Cortex of kidney (tissue), 1 donor: Measurements from ENCODE around the gene FAM78A.

ENCODE experiments used
- DNase-seq: peaks from one replicate; lab custom pipeline; 2025; lab: John Stamatoyannopoulos, UW

Gene FAM78A

DNA sequence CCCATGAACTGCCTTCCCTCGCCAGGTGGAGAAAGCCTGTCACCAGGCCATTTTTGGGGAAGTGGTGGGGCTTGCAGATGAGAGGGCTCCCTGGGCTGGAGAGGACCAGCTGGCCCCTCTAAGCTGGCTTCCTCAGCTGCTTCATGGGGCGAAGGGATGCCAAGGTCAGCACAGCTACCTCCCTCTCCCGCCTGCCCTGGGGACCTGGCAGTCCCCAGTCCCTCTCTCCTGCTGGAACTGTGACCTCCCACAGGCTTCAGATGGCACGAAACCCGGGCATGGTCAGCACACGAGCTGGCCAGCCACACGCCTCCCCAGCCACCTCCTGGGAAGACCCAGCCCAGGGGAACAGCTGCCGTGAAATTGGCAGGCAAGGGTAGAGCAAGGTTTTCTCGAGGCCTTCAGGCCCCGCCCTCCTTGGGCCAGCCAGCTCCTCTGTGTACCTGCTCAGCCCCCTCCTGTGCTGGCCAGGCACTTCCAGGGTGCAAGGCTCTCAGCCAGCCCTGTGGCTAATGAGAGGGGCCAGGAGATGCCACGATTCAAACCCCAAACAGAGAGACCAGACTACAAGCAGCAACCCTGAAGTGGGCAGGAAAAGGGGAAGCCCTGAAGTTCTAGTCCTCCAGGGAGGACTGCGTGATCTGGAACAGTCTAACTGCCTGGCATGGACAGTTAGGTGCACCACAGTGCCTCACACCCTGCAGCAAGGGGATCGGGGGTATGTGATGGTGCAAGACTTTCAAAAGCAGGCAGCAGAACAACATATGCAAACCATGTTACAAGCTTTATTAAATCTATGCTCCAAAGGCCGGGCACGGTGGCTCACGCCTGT is 26.1 kb upstream of the FAM78A start:
- no peak for DNase-seq

DNA sequence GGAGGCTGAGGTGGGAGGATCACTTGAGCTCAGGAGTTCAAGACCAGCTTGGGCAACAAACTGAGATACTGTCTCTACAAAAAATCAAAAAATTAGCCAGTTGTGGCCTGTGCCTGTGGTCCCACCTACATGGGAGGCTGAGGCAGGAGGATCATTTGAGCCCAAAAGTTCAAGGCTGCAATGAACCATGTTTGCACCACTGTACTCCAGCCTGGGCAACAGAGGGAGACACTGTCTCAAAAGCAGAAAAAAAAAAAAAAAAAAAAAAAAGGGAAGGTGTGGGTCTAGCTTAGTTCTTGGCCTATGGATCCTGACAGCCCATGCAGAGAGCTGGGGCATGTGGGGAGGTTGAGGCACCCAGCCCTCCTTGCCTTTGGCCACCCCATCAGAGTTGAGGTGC is 24.1 kb upstream of the FAM78A start:
- no peak for DNase-seq

DNA sequence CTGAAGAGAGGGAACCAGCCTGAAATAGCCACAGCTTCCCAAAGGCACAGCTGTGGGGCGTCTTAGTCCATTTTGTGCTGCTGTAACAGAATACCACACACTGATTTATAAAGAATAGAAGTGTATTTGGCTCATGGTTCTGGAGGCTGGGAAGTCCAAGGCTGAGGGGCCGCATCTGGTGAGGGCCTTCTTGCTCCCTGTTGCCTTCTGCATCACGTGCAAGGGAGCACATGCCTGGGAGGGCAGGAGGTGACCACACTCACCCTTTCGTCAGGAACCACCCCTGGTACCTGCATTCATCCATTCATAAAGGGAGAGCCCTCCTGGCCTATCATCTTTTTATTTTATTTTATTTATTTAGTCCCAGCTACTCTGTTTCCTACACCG is 23.6 kb upstream of the FAM78A start:
- no peak for DNase-seq

DNA sequence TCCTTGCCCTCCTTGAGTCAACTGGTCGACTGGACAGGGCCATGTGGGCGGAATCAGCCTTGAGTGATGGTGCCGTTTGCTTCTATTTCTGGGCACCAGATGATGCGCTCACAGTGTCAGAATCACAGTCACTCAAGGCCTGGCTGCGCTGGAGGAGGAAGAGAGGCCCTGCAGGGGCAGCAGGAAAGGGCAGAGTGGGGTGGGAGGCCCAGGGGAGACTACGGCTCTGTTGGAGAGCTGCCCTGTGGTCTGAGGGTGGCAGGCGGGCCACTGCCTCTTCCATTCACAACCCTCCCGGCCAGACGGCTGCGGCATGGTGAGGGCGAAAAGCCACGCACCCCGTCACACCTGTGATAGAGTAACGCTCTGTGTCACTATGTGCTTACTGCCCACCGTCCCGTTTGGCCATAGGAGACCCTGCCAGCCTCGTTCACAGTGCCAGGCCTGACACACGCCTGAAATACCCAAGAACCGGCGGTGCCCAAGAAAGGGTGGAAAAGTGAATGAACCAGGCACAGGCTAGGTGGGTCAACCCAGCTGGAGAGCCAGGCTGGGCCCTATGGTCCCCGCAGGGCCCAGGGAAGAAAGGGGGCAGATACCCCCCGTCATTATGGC is 23.1 kb upstream of the FAM78A start:
- DNase-seq = no peak

DNA sequence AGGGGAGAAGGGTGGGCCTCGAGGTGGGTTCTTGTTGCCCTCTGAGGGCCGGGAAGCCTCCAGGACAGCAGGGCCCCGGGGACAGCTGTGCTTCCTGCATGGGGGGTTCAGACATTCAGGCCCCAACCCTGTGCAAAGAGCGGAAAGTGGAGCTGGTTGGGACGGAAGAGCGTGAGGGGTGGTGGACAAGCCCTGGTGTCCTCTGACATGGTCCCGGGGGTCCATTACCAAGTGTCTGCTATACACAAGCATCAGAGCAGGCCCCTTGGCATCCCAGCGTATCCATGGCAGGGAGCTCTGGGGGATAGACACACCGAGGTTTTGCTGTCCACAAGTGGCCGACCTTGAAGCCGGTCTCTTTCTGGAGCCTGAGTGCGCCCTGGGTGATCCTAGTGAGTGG is 22.5 kb upstream of the FAM78A start:
- DNase-seq = no peak

DNA sequence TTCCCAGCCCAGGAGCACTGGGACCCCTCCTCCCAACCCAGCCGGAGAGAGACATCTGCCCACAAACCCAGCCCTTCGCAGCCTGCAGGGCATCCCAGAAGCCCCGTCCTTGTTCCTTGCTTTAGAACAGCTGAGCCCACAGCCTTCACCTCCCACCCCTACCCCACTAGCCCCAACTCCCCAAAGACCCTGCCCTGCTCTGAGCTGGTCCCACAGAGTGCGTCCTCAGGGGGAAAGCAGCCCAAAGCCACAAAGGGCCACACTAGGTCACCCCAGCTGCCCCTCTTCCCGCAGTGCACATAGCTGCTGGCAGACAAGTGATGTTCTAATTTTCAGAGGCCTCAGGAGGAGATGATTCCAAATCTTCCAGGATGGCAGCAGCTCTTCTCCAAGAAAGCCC is 22.0 kb upstream of the FAM78A start:
- DNase-seq = no peak

DNA sequence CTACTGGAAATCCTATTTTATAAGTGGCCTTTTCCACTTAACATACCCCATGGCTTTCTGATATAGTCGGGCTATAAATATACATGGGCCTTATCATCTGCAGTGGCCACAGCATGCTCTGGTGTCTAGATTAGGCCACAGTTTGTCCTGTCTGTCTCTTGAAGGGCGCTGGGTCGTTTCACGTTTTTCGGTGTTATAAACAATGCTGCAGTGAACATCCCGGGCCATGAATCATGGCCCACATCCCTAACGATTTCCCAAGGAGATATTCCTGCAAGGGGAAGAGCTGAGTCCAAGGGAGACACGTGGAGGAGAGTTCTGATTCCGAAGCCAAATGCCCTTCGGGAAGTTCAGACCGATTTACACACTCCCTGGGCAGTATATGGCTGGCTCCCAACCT is 21.6 kb upstream of the FAM78A start:
- DNase-seq = no peak

DNA sequence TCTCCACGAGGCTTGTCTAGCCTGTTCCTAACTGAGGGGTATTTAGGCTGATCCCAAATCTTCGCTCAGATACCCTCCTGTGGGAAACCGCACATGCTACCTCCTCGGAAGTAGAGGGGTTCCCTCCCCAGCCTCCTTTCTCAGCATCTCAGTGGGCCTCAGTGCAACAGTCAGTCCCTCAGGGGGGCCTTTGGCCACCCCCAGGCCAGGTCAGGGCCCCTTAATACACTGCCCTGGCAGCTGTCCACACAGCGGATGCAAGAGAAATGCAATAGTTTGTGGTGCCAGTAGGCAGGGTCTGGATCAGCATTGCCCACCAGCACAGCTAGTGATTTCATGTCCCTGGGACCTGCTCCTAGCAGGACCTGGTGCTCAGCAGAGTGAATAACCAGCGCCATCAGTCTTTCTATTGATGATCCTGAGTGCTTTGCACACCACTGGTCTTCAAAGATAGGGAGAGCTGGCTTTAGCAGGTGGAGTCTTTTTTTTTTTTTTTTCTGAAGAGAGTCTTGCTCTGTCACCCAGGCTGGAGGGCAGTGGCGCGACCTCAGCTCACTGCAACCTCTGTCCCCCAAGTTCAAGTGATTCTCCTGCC is 20.7 kb upstream of the FAM78A start:
- no peak for DNase-seq

DNA sequence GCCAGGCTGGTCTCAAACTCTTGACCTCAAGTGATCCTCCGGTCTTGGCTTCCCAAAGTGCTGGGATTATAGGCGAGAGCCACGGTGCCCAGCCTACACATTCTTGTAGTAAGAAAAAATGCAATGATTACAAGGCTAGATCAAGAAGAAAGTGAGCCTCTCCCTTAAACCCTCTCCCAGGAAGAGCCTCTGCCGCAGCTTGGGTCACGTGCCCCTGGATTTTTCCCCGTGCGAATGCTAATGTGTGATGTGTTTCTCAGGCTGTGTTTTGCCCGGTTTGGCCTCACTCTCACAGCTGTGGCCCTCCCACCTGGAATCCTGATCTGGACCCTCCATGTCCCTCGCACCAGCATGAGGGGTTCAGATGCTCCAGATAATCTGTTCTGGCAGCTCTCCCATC is 20.1 kb upstream of the FAM78A start:
- DNase-seq = no peak

DNA sequence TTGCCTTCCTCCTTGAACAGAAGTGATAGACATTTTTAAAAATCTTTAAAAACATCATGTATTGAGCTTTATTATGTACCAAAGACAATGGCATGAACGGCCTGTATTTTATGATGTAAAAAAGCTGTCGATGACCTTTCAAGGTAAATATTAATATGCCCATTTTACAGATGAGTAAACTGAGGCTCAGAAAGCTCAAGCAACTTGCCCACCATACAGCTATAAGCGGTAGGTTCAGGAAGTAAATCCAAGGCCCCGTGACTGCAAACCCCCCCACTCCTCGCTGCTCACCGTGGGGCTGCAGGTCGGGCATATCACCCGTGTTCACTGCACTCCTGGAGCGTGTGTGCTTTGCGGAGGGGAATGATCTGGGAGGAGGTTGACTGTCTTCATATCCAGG is 16.6 kb upstream of the FAM78A start:
- DNase-seq = no peak

DNA sequence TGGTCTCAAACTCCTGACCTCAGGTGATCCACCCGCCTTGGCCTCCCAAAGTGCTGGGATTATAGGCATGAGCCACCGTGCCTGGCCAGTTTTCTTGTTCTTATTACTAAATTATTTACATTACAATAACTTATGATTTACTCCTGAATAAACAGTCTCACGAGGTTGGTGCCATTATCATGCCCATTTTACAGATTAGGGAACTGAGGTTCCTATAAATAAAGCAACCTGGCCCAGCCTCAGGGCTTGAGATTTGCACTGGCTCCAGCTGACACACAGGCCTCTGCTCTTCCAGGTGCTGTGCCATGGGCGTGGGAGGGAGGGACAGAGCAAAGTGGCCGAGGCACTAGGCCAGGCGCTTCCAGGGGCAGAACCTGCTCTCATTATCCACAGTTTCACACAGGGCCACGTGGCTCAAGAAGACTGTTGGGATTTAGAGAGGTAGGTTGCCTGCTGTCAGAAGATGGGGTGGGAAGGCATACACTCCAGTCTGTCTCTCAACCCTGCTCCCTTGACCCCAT is 15.5 kb upstream of the FAM78A start:
- no peak for DNase-seq

DNA sequence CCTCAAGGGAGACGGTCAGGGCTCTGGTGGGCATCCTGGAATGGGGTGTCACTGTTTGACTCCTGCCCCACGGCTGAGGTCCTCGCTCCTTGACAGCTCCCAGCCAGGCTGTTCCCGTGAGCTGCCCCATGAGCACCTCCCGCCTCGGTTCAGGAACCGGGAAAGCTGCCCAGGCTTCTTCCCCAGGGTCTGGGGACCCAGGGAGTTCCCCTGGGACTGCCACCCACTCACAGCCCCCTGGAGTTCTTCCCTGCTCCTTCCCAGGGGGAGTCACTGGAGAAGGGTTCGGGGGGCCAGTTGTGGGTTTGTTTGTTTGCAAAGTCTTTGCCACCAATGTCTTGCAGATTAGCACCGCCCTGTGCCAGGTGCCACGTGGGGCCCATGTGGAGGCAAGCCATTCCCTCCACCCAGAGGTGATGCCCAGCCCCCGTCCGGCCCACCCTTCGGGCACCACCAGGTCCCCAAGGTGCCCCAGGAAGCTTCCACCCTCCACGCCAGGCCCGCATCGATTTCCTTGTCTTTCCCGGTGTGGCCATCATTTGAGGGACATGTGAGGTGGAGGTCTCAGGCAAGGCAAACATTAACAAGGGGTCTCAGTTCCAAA is 14.6 kb upstream of the FAM78A start:
- no peak for DNase-seq

DNA sequence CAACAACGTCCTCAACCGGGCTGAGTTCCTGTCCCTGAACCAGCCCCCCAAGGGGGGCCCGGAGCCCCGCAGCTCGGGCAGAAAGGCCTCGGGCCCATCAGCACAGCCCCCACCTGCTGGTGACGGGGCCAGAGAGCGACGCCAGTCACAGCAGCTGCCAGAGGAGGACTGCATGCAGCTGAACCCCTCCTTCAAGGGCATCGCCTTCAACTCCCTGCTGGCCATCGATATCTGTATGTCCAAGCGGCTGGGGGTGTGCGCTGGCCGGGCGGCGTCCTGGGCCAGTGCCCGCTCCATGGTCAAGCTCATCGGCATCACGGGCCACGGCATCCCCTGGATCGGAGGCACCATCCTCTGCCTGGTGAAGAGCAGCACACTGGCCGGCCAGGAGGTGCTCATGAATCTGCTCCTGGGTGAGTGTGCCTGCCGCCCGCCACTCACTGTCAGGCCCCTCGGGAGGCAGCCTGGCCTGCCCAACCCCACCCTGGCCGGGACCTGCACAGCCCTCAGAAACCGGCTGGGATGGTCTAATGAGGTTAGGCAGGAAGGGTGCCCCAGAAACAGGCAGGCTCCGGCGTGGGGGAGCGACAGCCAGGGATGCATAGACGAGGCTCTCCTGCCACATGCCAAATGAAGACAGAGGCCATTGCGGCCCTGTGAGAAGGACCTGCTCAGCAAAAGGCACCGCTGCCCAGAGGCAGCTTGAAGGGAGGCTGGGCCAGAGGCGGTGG is 13.9 kb upstream of the FAM78A start:
- DNase-seq = no peak

DNA sequence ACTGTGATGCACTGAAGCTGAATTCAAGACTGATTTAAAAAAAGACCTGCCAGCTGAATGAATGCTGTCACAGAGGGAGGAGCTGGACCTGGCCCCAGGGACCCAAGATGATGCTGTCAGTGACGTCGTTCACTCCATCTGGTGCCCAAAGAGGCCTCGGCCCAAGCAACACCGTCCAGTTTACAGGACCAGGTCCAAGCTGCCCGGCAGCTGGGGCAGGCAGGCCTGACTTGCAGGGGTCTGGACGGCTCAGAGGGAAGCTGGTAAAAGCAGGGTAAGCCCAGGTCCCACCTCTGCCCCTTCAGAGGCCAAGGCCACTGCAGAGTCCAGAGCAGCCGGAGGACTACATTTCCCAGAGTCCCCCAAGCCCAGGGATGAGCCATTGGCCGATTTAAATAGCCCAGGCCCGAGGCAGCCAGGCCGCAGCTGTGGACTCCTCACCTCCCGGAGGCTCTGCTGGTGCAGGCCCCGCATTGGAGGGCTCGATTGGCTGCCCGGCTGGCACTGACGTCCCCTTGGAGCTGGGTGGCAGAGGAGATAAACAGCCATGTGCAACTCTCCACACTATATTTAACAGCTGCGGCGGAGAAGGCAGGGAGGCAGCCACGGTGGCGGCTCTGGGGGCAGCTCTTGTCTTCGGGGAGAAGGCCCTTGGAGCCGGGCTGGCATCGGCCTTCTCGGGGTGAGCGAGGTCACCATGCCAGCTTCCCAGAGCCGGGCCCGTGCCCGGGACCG is 13.2 kb upstream of the FAM78A start, which contains the start of gene PLPP7:
TSS of gene PLPP7 (plus strand) at position 423 of the 735 bp plus-strand sequence. CDS start at position 698, 275 bp downstream.
- DNase-seq = no peak

DNA sequence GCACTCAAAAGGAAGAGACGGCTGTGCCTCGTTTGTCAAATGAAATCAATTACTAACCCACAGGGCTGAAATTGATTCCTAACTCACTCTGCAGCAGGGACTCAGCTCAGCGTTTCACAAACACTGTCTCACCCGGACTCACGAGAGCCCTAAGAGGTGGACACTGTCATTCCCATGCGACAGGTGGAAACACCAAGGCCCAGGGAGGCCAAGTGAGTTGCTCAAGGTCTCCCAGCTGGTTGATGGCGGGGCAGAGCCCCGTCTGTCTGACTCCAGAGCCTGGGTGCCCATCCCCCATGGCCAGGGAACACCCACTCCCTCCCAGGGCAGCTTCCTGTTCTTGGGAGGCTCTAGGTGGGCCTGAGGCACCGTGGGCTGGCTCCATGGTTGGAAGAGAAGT is 11.9 kb upstream of the FAM78A start:
- no peak for DNase-seq

DNA sequence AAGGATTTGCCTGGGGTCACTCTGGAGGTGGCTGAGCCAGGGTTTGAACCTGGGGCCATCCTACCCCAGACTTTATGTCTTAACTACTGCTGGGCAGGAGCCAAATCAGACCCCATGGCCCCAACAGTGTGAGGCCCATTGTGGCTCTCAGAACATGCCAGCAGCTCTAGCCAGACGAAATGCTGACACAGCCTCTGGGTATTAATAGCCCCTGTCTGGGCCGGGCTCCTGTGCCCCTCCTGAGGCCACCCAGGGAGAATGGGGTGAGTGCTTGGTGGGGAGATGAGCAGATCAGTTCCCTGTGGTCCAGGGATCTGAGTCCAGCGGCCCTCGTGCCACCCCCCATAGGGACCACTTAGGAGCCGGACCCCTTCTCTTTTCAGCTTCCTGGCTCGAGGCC is 11.0 kb upstream of the FAM78A start:
- no peak for DNase-seq

DNA sequence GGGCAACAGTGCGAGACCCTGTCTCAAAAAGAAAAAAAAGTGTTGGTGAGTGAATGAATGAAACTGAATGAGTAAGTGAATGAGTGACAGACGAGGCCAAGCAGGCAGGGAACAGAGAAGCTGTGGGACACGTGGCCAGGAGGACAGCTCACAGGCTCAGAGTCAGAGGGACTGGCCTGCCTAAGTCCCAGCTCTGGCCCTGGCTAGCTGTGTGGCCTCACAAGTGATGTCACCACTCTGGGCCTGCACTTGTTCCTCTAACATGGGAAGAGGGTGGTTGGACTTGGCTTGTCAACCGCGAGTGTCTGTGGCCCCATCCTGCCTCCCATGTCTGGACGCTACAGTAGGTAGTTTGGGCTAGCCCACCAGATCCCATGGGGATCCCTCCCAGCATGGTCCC is 8.5 kb upstream of the FAM78A start:
- no peak for DNase-seq

DNA sequence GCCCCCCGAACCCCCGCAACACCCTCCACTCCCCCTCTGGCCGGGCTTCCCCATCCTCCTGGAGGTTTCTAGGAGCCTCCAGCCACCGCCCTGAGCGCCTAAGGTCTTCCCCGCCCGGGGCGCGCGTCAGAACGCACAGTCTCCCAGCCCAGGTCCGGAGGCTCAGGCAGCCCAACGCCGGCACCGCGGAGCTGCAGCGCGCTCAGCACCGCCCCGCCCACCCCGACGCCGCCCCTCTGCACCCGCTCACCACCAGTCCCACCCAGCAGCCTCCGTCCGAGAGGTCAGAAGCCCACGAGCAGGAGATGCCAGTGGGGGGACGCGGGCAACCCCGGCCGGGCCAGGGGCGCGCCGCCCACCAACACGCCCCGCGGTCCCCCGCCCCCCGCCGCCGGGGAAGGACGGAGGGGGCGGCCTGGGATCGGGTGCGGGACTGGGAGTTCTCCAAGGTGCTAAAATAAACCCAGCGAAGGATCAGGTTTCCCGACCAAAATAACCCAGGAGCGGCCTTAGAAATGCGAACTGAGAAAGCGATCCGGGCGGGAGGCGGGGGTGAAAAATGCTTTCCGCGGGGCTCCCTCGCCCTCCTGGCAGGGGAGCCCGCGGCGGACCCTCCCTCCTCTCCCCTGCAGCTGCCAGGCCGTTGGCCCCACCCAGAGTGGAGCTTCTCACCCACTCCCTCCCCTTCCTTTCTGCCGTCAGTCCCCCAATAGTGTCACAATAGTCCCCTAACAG is 6.5 kb upstream of the FAM78A start:
- DNase-seq = no peak

DNA sequence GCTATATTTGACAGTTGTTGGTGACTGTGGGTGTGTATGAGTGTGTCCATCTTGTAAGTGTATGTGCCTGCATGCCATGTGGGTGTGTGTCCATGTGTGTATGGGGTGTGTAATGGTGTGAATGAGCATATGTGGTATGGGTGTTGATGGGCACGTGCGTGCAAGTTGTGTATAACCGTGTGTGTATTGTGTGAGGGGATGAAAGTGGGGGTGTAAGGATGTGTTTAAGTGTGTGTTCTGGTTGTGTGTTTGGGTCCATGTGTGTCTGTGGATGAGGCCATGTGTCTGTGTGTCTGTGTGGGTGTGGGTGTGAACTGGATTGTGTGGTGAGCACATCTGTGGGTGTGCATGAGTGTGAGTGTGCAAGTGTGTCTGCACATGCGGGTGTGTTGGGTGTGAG is 5.9 kb upstream of the FAM78A start:
- no peak for DNase-seq

DNA sequence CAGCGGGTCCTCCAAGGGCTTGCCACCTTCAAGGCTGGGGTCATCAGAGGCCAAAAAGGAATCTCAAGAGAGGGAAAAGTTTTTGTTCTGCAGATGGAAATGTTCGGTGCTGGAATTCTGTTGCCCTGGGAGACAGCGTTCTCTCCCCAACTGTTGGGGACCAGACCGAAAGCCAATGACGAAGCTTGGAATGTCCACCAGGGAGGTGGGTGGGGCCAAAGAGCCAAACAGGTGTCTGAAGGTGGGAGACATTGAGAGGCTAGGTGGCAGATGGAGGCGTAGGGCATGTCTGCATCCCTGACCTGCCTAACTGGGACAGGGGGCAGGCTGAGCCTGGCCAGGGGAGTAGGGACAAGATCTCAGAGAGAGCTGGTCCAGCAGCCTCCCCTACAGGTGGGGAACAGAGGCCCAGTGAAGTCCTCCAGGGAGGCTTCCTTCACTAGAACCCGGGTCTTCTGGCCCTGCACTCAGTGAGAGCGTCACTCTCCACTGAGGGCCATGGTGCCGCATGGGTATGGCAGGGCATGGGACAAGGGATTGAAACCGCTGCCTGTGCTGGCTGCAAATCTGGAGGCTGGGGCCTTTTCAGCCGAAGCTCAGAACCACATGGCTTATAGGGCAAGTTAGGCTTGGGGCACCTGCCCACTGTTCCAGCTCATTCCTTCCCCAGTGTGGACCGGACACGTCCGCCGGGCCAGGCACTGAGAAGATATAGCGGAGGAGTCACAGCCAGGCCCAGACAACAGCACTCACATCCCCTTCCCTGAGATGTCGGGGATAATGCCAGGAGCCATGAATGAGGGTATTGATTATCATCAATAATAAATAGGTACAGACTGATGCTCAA is 5.0 kb upstream of the FAM78A start:
- DNase-seq = no peak
